ENCODE results near the gene EIF4E1B.

- TF ChIP-seq, protein P1, sequence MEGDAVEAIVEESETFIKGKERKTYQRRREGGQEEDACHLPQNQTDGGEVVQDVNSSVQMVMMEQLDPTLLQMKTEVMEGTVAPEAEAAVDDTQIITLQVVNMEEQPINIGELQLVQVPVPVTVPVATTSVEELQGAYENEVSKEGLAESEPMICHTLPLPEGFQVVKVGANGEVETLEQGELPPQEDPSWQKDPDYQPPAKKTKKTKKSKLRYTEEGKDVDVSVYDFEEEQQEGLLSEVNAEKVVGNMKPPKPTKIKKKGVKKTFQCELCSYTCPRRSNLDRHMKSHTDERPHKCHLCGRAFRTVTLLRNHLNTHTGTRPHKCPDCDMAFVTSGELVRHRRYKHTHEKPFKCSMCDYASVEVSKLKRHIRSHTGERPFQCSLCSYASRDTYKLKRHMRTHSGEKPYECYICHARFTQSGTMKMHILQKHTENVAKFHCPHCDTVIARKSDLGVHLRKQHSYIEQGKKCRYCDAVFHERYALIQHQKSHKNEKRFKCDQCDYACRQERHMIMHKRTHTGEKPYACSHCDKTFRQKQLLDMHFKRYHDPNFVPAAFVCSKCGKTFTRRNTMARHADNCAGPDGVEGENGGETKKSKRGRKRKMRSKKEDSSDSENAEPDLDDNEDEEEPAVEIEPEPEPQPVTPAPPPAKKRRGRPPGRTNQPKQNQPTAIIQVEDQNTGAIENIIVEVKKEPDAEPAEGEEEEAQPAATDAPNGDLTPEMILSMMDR (IDR thresholded peaks at IDR 0.05) = no peak
- no peak for TF ChIP-seq POLR2A (IDR thresholded peaks at IDR 0.05)
These were observed 18.2 kb downstream of the EIF4E1B start for GRCh38 chr5:176648474-176649194.

Measured in lower leg skin (tissue), 3 donors.